GM12892 (cell line): ENCODE data around the gene PLEKHH2.

Source experiments
- POLR2A ChIP-seq: IDR thresholded peaks from 2 replicates; pipeline ENCODE4 v1.6.1; 2011; ENCODE audit warnings: low read depth, low read length, control low read depth
- POLR2AphosphoS5 ChIP-seq: IDR thresholded peaks from 2 replicates; pipeline ENCODE4 v1.6.1; 2011; ENCODE audit warnings: low read depth, low read length, control low read depth
- TAF1 ChIP-seq: IDR thresholded peaks from 2 replicates; pipeline ENCODE4 v1.6.1; 2011; ENCODE audit warnings: low read depth, mild to moderate bottlenecking, control low read depth, low read length, borderline replicate concordance

DNA sequence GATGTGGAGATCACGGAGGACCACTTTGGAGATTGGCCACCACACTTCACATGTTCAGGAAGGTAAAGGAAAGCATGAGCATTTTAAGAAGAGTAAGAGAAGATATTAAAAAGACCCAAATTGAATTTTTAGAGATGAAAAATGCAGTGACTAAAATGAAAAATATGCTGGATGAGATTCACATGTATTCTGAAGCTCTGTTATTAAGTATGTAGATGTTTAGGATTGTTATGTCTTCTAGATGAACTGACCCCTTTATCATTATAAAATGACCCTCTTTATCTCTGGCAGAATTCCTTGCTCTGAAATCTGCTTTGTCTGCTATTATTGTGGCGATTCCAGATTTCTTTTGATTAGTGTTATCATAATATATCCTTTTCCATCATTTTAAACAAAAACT, 100.8 kb downstream of the PLEKHH2 start:
- TF ChIP-seq POLR2A (no peak), POLR2AphosphoS5 (no peak), TAF1 (no peak)
